ENCODE data around the gene PPP1R8.
A peak's percentile ranks its signal among the peaks of the same experiment; 100 is the strongest.
"Not testable (repeated sequence)": the region's sequence is repeated elsewhere in the genome, so short reads cannot be mapped to it uniquely, and the experiment has no call there.

PPP1R8 gene

DNA sequence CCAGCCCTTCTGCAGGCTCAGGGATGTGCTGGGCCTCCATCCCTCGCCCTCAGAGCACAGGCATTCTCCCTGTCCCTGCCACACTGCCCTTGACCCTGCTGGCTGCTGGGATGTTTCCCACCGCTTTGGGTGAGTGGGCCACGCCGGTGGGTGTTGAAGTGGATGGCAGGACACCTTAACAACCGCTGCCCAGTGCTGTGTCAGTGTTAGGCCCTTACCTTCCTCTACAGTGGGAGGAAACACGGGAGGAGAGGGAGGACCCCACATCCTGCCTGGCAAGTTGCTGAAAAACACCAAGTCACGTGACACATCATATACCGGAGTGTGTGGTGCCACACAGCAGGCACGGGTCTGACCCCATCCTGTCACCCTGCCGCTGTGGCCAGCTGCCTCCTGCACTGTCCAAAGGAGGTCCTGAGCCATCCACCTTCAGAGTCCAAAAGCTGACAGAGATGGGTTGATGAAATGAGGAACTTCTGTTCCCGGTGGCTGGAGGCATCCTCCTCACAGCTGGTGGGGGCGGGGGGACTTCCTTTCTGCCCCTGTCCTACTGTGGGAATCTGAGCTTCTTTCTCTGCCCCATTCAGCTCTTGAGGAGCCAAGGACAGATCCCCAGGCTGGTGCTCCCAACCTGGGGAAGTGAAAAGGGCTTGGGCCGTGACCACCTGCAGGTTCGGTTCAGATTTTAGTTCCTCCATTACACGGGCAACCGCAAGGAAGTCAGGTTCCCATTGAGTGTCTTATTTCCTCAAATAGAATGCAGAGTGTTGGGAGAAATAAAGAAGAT lies 38.5 kb downstream of the PPP1R8 start:
- no peaks in the 10 kb centered on the region for H3K9me3 ChIP-seq (ENCODE audit: insufficient read depth, low read length)
- H3K4me3 ChIP-seq (ENCODE audit: low read length), result peak overlapping the region; percentile 80
- H3K9ac ChIP-seq (ENCODE audit: low read length), result peak overlapping the region; percentile 64
- H4K20me1 ChIP-seq (ENCODE audit: insufficient read depth, low read length), result no peaks in the 10 kb centered on the region
- H3K79me2 ChIP-seq (ENCODE audit: low read length), result no peaks in the 10 kb centered on the region
- H2AFZ ChIP-seq (ENCODE audit: low read depth, low read length), result peak overlapping the region; percentile 85
- TF ChIP-seq, protein P1, sequence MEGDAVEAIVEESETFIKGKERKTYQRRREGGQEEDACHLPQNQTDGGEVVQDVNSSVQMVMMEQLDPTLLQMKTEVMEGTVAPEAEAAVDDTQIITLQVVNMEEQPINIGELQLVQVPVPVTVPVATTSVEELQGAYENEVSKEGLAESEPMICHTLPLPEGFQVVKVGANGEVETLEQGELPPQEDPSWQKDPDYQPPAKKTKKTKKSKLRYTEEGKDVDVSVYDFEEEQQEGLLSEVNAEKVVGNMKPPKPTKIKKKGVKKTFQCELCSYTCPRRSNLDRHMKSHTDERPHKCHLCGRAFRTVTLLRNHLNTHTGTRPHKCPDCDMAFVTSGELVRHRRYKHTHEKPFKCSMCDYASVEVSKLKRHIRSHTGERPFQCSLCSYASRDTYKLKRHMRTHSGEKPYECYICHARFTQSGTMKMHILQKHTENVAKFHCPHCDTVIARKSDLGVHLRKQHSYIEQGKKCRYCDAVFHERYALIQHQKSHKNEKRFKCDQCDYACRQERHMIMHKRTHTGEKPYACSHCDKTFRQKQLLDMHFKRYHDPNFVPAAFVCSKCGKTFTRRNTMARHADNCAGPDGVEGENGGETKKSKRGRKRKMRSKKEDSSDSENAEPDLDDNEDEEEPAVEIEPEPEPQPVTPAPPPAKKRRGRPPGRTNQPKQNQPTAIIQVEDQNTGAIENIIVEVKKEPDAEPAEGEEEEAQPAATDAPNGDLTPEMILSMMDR (IDR thresholded peaks at IDR 0.05; ENCODE audit: low read depth, low read length), result no peak
- TF ChIP-seq EZH2phosphoT487 (IDR thresholded peaks at IDR 0.05; ENCODE audit: low read depth), result no peak
- peak overlapping the region; percentile 67 for H3K27ac ChIP-seq (ENCODE audit: low read length)
- H3K36me3 ChIP-seq (replicated peaks; ENCODE audit: low read depth, low read length), result no peaks in the 10 kb centered on the region
- H3K4me1 ChIP-seq (ENCODE audit: low read length), result peaks cover 32% of the 10 kb centered on the region
- H3K4me2 ChIP-seq (ENCODE audit: low read length), result peak overlapping the region; percentile 93
- H3K27me3 ChIP-seq (ENCODE audit: low read depth, low read length), result peaks cover 5% of the 10 kb centered on the region; the same call in 1 of the 2 replicates

DNA sequence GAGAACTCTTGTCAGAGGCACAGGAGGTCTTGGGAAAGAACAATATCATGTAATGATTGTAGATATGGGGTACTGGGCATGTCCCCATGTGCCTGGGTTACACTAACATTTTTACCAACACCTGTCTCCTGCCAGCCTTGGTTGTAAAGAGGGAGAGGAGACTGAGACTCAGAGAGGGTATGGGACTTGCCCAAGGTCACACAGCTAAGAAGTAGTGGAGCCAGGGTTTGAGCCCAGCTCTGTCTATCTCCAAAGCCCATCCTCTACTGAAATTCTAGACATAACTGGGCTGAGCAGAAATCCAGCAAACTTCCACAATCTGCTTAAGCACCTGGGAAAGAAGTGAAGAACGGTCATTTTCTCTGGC lies 39.1 kb downstream of the PPP1R8 start:
- peaks cover 27% of the 10 kb centered on the region for H3K4me1 ChIP-seq (ENCODE audit: low read length)
- no peaks in the 10 kb centered on the region for H4K20me1 ChIP-seq (ENCODE audit: insufficient read depth, low read length)
- TF ChIP-seq EZH2phosphoT487 (IDR thresholded peaks at IDR 0.05; ENCODE audit: low read depth), result no peak
- TF ChIP-seq, protein P1 (IDR thresholded peaks at IDR 0.05; ENCODE audit: low read depth, low read length), result no peak
- H3K9ac ChIP-seq (ENCODE audit: low read length), result peak overlapping the region; percentile 64
- H3K36me3 ChIP-seq (replicated peaks; ENCODE audit: low read depth, low read length), result no peaks in the 10 kb centered on the region
- peak overlapping the region; percentile 93 for H3K4me2 ChIP-seq (ENCODE audit: low read length)
- peak overlapping the region; percentile 85 for H2AFZ ChIP-seq (ENCODE audit: low read depth, low read length)
- no peaks in the 10 kb centered on the region for H3K9me3 ChIP-seq (ENCODE audit: insufficient read depth, low read length)
- H3K4me3 ChIP-seq (ENCODE audit: low read length), result peak overlapping the region; percentile 80
- peaks cover 5% of the 10 kb centered on the region; the same call in 1 of the 2 replicates for H3K27me3 ChIP-seq (ENCODE audit: low read depth, low read length)
- no peaks in the 10 kb centered on the region for H3K79me2 ChIP-seq (ENCODE audit: low read length)
- H3K27ac ChIP-seq (ENCODE audit: low read length), result peak overlapping the region; percentile 67

DNA sequence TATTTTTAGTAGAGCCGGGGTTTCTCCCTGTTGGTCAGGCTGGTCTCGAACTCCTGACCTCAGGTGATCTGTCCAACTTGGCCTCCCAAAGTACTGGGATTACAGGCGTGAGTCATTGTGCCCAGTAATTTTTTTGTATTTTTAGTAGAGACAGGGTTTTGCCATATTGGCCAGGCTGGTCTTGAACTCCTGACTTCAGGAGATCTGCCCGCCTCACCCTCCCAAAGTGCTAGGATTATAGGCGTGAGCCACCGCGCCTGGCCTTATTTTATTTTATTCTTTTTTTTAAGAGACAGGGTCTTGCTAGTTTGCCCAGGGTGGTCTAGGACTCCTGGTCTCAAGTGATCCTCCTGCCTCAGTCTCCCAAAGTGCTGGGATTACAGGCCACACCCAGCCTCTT lies 40.5 kb downstream of the PPP1R8 start:
- H3K27ac ChIP-seq (ENCODE audit: low read length); H3K79me2 ChIP-seq (ENCODE audit: low read length); H3K9ac ChIP-seq (ENCODE audit: low read length); H3K9me3 ChIP-seq (ENCODE audit: insufficient read depth, low read length); H3K27me3 ChIP-seq (ENCODE audit: low read depth, low read length); H3K36me3 ChIP-seq (replicated peaks; ENCODE audit: low read depth, low read length); H4K20me1 ChIP-seq (ENCODE audit: insufficient read depth, low read length); H3K4me2 ChIP-seq (ENCODE audit: low read length); H2AFZ ChIP-seq (ENCODE audit: low read depth, low read length); H3K4me3 ChIP-seq (ENCODE audit: low read length): not testable (repeated sequence)
- peaks cover 31% of the 10 kb centered on the region for H3K4me1 ChIP-seq (ENCODE audit: low read length)

DNA sequence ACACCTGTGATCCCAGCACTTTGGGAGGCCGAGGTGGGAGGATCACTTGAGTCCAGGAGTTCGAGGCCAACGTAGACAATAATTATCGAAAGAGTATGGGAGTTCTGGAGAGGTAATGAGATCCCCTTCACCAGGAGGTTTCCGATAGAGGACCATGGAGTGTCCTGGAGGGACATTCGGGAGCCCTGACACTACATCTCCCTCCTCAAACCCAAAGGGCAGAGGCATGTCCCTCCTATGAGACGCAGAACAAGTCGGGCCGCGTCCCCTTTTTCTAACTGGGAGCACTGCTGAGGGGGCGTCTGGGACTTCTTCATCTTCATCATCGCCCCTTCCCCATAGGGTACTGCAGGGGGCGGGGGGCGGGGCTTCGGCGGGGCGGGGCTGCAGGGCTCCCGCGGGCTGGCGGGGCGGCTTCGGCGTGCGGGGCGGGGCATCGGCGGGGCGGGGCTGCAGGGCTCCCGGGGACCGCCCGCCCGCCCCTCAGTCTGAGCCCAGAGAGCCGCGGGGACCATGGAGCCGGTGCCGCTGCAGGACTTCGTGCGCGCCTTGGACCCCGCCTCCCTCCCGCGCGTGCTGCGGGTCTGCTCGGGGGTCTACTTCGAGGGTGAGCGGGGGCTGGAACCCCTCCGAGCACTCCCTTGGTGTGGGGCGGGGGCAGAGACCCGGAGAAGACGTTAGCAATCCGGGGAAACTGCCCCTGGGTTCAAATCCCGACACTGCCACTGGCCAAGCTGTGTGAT lies 41.6 kb downstream of the PPP1R8 start, which contains the start of gene THEMIS2:
THEMIS2 (plus strand) TSS at position 486 of the 743 bp plus-strand sequence; CDS start at position 514, 28 bp downstream.
- Histone ChIP-seq H3K9me3 (ENCODE audit: insufficient read depth, low read length) (no peaks in the 10 kb centered on the region), H3K4me3 (ENCODE audit: low read length) (peak within 1 kb of the TSS; percentile 84), H3K4me1 (ENCODE audit: low read length) (peaks cover 28% of the 10 kb centered on the region), H3K4me2 (ENCODE audit: low read length) (peak within 1 kb of the TSS; percentile 86), H3K27me3 (ENCODE audit: low read depth, low read length) (peaks cover 5% of the 10 kb centered on the region; the same call in 1 of the 2 replicates), H3K36me3 (replicated peaks; ENCODE audit: low read depth, low read length) (no peaks in the 10 kb centered on the region), H3K79me2 (ENCODE audit: low read length) (no peaks in the 10 kb centered on the region), H3K27ac (ENCODE audit: low read length) (no peak within 1 kb of the TSS), H3K9ac (ENCODE audit: low read length) (peak within 1 kb of the TSS; percentile 45; the same call in 1 of the 2 replicates), H4K20me1 (ENCODE audit: insufficient read depth, low read length) (no peaks in the 10 kb centered on the region), H2AFZ (ENCODE audit: low read depth, low read length) (peak within 1 kb of the TSS; percentile 59)
- TF ChIP-seq EZH2phosphoT487 (IDR thresholded peaks at IDR 0.05; ENCODE audit: low read depth), result no peak
- TF ChIP-seq, protein P1 (IDR thresholded peaks at IDR 0.05; ENCODE audit: low read depth, low read length), result no peak

Measured in OCI-LY3 (cell line).